GM19328 (cell line): Measurements from ENCODE around the gene KCNQ1.

Experiments used
- ATAC-seq: cut with Tn5 transposase; IDR thresholded peaks from one replicate; pipeline ENCODE4 v1.9.1; 2021; ENCODE audit warnings: mild to moderate bottlenecking, moderate library complexity; ENCODE audit not compliant: unreplicated experiment

Gene KCNQ1

DNA sequence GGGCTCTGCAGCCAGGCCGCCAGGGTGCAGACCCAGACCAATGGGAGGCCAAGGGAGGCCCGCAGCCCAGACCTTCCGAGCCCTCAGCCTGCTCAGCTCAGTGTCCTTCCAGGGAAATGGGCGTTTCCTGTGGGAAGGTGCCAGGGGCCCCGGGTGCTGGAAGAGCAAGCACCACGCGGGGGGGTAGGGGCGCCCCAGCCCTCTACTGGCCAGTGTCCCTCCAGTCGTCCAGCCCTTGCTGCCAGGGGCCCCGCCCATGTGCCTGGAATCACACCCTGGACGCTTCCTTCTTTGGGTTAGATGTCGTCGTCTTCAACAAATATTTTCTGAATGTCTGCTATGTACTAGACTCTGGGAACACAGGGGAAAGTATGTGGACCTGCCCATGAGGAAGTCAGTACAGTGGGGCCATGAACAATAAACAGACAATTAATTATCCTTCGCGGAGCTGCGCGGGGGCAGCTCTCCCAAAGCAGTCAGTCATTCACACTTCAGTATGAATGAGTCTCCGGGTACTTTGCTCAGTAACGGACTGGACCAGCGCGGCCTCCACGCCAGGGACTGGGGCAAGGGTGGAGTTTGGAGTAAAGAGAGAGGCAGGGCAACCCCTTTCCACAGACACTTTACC is 380.6 kb downstream of the KCNQ1 start:
- no peak for ATAC-seq

DNA sequence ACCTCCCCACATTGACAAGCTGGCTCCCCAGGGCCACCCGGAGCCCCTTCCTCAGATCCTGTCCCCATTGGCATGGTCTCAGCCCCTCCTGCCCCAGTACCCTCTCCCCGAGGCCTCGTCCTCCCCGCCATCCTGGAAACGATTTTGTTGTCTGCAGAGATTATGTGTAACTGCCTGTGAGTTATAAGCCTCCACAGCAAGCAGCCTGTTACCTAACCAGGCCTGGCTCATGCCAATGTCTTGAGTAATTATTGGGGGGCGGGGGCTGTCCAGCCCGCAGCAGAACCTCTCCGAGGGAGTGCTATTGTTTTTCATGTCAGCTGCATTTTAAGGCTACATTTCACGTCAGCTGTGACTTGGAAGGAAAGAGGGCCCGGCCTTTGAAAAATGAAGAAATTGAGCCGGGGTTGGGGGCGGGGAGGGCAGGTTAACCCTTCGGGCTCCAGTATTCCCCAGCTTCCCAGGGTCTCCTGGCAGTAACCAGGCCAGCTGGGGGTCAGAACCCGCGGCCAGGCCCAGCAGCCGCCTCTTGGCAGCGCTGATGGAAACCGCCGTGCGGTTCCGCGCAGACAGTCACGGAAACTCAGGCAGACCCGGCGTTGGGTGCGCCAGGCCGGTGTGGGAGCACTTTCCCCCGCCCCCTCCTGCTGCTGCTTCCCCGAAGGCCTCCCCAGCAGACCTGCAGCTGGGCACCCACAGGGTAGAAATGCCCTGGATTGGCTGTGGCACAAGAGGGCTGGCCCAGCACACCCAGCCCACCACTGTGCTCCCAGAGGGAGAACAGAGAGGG is 381.3 kb downstream of the KCNQ1 start:
- ATAC-seq: no peak

DNA sequence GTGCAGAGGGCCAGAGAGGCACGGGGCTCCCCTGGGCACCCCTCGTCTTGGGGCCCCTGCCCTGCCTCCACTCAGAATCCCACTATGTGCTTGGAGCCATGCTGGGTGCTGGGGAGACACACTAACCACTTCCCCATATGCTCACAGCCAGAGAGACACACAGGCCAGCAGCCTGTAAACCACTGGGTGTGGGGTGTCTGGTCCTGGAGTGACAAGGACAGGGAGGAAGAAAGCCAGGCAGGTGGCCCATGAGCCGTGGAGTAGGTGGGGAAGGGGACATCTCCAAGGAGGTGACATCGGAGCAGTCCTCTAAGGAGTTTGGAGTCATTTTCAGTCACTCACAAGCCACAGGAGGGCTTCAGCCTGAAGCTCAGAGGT is 381.9 kb downstream of the KCNQ1 start:
- no peak for ATAC-seq

DNA sequence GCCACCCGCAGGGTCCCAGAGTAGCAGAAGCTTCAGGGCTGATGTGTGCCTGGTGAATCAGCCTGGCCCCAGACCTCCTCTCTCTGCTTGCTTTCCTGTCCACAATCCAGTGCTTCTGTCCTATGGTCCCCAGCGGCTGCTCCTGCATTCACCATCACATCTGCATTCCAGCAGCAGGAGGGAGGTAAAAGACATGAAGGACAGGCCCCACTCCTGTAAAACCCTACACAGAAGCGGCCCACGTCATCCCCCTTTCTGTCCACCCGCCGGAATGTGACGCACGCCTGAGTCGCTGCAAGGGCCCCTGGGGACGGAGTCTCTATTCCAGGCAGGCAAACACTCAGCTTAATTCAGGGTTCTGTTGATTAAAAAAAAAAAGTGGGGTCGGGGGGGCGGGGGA is 382.4 kb downstream of the KCNQ1 start:
- no peak for ATAC-seq

- no peak for ATAC-seq
Observed at GRCh38 chr11:2827792-2828191, 383.0 kb downstream of the KCNQ1 start.

GRCh38 chr11:2828585-2829330 is 383.9 kb downstream of the KCNQ1 start:
- no peak for ATAC-seq

- no peak for ATAC-seq
Observed at GRCh38 chr11:2830030-2830812, 385.4 kb downstream of the KCNQ1 start.

- ATAC-seq: no peak
Observed at GRCh38 chr11:2830886-2831285, 386.1 kb downstream of the KCNQ1 start.

- no peak for ATAC-seq
Observed at GRCh38 chr11:2831781-2832532, 387.1 kb downstream of the KCNQ1 start.

GRCh38 chr11:2832533-2833020 is 387.8 kb downstream of the KCNQ1 start:
- no peak for ATAC-seq

- ATAC-seq: no peak
Observed at GRCh38 chr11:2833051-2833715, 388.4 kb downstream of the KCNQ1 start.

GRCh38 chr11:2833716-2834502 is 389.1 kb downstream of the KCNQ1 start:
- ATAC-seq: no peak

DNA sequence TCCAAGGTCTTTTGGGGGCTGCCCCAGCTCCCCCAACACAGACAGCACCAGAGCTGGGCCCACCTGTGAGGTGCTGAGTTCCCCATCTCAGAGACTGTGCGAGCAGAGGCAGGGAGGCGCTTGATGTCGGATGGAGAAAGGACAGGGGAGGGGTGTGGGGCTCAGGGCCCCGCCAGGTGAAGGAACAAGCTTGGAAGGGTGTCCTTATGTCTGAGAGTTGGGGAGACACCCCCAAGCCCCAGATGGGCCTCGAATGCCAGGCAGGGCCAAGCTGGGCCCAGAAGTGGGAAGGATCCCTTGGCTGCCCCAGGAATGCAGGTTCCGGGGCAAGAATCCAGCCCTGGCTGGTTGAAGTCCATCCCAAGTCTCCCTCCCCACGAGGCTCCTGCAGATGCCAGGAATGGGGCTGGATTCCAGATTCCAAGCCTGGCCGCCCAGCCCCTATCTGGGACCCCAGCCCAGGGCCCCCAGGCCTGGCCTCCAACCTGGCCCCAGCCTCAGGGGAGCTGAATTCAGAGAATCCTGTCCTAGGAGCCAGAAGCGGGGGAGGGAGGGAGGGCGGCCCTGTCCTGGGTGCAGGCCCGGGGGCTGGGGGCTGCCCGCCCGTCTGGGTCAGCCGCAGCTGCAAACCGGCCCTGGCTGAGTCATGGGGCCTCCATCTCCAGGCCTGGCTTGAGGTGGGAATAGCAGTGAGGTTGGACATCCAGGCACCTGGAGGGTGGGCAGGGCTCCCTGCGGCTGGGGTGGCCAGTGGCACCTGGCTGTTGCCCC is 389.9 kb downstream of the KCNQ1 start:
- no peak for ATAC-seq

DNA sequence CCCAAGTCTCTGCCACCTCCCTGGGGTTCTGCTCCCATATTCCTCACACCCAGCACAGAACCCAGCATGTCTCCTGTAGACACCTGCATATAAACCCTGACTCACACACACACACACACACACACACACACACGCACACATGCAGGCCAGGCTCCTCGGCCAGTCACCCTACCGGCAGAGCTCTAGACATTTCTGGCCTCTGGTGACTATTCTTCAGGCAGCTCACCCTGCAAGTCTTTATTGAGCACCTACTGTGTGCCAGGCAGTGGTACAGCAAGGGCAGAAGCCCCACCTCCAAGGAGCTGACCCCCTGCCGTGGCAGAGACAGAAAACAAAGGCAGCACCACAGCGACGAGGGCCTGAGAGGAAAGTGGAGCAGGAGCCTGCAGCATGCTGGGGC is 390.5 kb downstream of the KCNQ1 start:
- ATAC-seq: no peak

GRCh38 chr11:2835751-2836150 is 390.9 kb downstream of the KCNQ1 start:
- ATAC-seq: no peak

DNA sequence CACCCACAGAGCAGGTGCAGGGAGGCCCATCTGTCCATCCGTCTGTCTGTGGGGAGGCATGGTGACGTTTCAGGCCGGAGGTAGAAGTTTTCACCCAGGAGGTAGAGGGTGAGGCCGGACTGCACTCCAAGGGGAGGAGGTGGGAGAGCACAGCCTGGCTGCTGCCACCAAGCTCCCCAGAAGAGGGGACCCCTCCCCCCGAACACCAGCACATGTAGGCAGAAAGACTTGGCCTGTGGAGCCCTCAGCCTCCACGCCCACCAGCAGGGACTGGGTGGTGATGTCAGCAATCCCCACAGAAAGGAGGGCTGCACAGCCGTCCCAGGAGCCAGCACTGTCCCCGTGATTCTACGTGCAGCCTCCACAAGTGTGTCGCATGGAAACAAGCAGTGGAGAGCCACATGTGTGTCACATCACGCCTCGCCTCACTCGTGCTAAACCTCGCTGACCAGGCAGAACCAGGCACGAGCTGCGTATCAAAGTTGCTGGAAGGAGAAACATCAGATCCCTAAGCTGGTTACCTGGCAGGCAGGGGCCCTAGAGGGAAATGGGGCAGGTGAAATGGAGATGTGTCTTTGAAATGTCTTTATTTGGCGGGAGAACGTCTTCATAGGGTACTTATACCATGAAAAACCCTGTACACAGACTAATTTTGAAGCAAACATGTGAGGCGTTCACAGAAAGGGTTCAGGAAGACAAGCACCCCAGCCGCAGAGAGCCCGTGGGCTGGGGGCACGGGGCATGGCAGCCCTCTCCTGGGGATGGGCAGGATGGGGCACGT is 391.7 kb downstream of the KCNQ1 start:
- no peak for ATAC-seq

- no peak for ATAC-seq
Observed at GRCh38 chr11:2837096-2837601, 392.3 kb downstream of the KCNQ1 start.
